ENCODE data around the gene C2CD4C.

C2CD4C gene

GRCh38 chr19:379796-380195 is 29.2 kb downstream of the C2CD4C start:
- DNase-seq, result no peak

DNA sequence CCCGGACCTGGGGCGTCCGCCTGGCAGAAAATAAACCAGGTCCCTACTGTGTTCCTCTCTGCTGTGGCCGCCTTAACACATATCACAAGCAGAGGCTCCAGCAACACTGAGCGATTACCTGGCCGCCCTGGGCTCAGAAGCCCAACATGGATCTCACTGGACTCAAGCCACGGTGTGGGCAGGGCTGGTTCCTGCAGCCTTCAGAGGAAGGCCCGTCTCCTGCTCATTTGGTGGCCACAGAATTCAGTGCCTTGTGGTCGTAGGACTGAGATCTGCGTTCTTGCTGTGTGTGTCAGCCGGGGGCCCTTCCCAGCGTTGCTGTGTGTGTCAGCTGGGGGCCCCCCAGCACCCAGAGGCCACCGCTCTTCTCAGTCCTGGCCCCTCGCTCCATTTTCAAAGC is 30.2 kb downstream of the C2CD4C start:
- no peak for DNase-seq

DNA sequence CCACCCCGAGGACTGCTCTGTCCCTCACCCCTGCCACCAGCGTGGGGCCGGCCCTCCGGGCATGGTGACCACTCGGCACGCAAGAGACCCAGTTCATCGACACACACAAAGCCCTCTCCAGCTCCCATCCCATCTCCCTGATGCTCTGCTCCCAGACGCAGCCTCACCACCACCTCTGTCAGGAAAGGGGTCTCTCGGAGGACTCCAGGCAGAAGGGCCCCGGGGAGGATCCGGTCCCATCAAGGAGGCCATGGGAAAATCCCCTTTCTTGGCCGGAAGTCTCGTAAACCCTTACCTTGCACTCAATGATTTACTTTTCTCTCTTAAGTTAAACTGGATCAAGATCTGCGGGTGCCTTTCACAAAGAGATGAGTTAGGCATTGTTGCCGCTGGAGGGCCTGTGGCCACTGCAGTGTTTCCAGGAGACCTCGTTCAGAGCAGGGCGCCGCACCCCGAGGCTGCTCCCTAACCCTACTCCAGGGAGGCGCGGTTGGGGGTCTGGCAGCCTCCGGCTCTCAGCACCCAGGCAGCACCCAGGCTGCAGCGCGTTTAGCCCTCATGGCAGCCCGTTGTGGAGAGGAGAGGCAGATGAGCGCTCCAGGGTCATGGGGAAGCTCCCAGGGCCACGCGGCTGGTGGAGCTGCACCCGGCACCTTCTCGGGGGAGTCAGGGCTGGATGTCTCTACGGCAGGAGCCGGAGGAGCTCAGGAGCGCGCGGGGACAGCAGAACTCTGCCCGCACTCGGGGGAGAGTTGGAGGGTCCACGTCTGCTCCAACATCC is 31.0 kb downstream of the C2CD4C start:
- DNase-seq, result no peak

- DNase-seq, result no peak
These were observed 32.9 kb downstream of the C2CD4C start for GRCh38 chr19:376111-376470.

- DNase-seq, result no peak
These were observed 33.4 kb downstream of the C2CD4C start for GRCh38 chr19:375395-376110.

DNA sequence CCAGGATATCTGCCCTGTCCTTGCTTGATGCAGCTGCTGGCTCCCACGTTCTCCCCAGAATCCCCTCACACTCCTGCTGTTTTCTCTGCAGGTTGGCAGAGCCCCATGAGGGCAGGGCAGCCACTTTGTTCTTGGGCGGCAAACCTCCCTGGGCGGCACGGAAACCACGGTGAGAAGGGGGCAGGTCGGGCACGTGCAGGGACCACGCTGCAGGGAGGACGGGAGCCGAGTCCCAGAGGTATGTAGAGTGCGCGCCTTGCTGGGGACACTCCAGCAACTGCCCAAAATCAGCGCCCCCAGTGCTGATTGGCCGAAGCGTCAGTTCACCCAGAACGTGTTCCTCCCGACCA is 34.1 kb downstream of the C2CD4C start:
- DNase-seq, result no peak

DNA sequence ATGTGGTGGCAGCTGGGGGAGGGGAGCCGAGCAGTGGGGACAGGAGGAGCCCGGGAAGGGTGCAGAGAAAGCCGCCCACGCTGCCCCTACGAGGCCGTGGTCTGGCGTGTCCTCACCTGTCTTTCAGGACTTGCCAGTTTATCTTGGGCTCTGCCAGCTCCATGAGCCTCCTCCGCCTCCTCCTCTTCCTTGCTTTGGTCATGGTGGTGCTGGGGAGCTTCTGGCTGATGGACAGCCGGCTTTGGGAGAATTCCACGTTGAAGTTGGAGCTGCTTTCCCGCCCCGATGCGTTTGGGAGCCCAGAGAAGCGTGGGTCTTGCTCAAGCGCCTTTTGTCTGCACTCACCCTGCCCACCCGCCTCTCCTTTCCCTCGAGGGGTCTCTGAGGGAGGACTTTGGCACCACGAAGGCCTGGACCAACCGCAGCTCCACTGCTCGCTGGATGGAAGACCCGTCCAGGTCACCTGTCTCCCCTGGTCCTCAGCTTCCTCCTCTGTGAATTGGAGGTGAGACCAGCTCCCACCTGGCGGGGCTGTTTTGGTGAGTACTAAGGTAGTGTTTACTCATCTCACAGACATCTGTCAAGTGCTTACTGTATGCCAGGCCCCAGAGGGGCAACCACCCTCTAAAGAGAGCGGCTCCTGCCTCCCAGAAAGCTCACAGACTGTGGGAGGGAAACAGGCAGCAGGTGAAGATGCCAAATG is 34.6 kb downstream of the C2CD4C start:
- DNase-seq, result no peak

- DNase-seq, result no peak
These were observed 35.4 kb downstream of the C2CD4C start for GRCh38 chr19:373391-374182.

GRCh38 chr19:372306-372890 is 36.5 kb downstream of the C2CD4C start:
- no peak for DNase-seq

DNA sequence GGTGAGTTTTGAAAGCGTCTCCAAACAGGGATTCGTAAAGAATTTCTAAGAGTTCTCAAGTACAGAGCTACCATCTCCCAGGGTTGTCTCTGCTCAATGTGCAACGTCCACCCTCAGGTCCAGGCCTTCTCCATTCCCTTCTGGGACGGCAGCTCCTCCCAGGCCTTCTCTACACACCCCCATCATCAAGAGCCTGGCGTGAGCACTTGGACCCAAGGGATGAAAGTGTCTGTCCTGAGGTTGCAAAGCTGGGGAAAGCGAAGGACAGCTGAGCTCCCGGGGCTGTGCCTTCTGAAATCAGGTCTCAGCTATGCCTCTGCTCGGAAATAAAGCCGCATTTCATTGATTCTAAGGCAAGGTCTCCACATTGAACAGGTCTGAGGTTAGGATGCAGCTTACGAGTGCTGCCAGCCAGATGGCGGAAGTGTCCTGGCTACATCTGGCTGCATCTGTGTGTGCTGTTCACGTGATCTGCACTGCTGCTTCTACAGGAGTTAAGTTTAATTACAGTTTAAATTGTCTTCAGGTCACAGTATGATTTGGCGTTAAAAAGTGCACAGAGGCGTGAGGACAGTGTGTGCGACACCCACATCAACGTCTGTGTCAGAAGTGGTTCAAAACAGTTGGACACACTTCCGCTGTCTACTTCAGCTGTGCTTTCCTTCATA is 37.3 kb downstream of the C2CD4C start:
- no peak for DNase-seq

DNA sequence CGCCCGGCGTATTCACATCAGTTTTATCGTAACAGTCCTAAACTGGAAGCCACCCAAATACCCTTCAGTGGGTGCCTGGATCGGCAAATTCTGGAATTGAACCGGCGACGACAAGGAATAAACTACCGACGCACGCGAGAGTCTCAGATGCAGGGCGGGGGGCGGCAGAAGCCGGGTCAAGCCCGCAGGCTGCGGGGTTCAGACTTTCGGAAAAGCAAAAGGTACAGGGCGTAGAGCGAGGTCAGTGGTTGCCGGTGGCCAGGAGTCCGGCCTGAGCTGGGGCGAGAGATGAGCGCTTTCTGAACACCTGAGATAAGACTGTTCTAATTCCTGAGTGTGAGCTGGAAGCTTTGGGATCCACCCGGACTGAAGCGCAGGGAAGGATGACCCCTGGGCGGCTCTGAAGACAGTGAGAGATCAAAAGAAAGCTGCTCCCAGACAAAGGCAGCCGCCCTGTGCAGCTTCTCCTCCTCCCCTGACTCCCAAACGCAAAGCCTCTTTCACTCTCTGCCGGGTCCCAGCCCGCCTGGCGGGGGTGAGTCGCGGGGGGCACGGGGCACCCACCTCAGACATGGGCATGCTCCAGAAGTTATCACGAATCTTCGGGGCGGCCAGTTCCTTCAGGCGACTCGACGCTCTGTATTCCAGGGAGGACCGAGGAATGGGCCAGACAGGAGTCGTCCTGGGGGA is 38.2 kb downstream of the C2CD4C start:
- no peak for DNase-seq

- DNase-seq, result no peak
These were observed 39.1 kb downstream of the C2CD4C start for GRCh38 chr19:369876-370275.

- no peak for DNase-seq
These were observed 39.7 kb downstream of the C2CD4C start for GRCh38 chr19:369256-369655.

- DNase-seq, result no peak
These were observed 40.3 kb downstream of the C2CD4C start for GRCh38 chr19:368630-369024.

GRCh38 chr19:367963-368629 is 40.9 kb downstream of the C2CD4C start:
- no peak for DNase-seq

DNA sequence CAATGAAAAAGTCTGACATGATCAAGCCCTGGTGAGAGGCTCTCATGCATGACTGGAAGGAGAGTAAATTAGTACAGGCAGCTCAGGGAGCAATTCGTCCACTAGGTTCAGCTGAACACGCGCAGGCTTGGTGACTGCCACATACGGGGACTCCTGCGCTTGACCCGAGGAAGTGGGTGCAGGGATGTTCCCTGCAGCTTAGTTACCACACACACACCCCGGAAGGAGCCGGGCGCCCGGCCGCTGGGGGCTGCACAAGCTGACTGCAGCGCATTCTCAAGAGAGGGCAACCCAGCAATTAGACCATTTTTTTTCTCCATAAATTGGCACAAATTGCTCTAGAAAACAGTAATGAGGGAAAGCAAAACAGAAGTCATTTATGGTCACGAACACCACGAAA is 41.4 kb downstream of the C2CD4C start:
- no peak for DNase-seq

GRCh38 chr19:366951-367350 is 42.0 kb downstream of the C2CD4C start:
- DNase-seq, result no peak

DNA sequence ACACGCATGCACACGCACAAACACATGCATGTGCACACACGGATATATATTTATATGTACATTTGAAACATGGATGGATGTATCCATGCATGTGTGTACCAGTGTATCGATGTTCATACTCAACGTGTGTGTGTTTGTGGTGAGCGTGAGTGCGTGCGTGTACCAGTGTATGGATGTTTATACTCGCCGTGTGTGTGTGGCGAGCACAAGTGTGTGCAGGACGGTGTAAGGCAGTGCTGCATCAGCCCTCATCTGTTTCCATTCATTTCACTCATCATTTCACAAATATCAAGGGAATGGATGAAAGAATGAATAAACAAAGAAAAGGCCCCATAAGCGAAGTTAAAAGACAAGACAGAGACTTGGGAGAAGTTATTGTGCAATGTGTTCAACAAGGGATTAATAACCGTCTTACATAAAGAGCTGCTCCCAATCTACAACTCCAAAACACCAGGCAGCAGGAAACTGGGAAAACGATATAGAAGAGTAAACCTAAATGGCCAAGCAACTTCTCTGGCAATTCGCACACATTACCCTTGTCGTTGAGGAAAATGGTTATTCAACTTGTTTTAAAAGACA is 42.7 kb downstream of the C2CD4C start:
- no peak for DNase-seq

GRCh38 chr19:364496-365287 is 44.3 kb downstream of the C2CD4C start:
- no peak for DNase-seq

DNA sequence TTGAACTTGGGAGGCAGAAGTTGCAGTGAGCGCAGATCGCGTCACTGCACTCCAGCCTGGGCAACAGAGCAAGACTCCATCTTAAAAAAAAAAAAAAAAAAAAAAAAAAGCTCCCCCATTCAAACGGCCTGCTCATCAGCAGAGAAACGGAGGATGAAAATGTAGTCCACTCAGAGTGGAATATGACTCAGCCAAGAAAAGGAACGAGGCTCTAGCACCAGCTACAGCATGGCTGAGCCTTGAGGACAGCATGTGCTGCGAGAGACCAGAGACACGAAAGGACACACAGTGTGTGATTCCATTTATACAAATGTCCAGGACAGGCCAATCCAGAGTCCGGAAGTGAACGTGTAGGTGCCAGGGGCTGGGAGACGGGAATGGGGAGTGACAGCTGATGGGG is 46.3 kb downstream of the C2CD4C start:
- DNase-seq, result no peak
